GM19324 (cell line): ENCODE data around the gene LEMD2.

Source experiments
- ATAC-seq: cut with Tn5 transposase; IDR thresholded peaks from one replicate; pipeline ENCODE4 v1.9.1; 2021; ENCODE audit warnings: mild to moderate bottlenecking, moderate library complexity; ENCODE audit not compliant: unreplicated experiment, low FRiP score

LEMD2 gene

DNA sequence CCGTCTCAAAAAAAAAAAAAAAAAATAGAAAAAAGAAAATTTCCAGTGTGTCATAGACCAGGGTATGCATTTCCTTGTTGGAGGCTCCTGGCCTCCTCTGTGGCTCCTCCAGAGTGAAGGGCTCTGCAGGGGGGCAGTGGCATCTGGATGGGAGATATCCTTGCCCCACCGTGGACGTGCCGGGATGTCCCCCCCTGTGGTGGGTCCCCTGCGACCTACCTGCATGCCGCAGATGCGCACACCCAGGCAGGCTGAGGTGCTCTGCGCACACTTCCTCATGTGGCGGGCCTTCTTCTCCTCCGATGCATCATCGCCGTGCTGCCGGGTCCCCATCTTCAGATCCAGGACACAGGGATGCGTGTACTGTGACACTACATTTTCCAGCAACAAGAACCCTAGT lies 63.7 kb downstream of the LEMD2 start:
- no peak for ATAC-seq

DNA sequence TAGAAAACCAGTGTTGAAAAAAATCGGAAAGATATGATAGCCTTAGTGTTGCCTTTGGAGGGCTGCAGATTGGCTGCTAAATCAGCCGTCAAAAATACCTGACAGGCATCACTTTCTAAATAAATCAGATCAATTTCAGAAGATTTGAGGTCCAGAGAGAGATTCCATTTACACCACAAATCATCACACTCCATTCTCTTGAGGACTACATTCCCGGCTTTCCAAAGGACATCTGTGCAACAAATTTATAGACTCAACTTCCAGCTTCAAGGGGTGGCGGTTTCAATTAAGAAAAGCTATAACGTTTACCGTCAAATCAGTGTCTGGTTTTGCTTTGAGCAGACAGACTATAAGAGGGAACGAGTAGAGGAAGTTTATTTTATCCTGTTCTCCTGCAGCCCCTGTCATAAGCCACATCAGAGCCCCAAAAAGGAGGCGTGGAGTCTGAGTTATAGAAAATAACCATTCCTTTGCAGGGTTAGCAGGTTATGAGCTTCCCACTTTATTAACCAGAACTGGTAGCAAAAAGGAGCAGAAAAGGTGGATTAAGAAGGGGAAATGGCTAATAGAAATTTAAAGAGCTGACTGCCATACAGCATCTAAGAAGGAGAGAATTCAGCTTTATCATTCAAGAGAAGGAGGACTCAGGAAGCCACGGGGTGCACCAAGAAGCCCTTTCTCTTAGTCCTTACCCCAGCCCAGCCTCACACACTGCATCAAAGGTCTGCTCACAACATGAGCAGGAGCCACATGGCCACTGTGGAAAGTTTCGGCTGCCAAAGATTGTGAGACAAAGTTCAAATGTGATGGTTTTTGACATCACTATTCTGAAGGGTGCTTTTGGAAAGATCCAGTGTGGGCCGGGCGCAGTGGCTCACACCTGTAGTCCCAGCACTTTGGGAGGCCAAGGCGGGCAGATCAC lies 64.6 kb downstream of the LEMD2 start:
- ATAC-seq = no peak

DNA sequence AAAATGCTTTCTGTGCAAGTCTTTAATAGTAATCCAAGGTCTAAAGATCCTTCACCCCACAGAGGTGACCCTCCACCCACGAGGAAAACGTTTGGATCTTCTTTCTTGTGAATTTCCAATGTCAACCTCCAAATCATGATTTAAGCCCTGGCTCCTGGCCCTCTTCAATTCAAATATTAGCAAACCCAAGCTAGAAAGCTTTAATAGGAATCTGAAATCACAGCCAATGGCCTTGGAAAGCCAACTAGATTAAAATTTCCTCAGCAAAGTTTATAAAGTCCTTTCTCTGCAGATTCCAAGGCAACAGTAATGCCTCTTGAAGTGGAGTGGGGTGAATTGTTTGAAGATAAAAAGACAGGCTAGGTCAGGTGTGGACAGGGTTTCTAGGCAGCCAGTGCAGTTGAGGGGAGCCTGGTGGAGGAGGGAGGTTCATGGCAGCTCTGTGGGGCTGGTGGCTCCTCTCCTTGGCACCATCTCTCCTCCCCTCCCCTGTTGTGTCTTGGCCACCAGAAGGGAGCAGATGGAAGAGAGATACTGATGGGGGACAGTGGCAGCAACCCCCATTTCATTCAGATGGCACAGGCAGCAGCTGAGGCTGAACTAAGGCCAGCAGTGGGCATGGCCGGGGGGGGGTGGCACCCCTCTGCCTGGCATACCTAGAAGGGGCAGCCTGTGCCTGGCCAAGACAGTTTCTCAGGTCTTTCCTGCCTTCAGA lies 65.4 kb downstream of the LEMD2 start:
- no peak for ATAC-seq

DNA sequence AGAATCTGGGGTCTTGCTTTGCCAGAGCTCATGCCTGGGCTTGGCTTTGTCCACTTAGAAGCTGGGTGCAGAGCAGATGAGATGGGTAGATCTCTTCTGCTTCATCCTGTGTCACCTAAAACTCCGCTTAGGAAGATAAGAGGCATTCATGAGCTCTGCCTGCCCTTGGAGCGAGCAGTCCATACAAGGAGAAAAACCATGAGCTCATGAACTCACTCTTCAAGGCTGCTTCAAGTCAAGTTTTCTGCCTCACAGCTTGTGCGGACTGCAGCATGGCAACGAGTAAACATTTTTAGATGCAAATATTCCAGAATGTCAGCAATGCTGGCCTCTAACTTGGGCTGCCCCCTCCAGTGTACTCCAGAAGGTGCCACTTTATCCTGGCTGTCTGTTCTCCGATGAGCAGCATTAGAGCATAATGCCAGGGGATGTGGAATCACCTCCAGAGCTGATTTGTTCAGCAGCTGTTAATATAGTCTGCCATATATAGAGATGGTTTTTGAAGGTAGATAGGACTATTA lies 66.8 kb downstream of the LEMD2 start:
- ATAC-seq = no peak

DNA sequence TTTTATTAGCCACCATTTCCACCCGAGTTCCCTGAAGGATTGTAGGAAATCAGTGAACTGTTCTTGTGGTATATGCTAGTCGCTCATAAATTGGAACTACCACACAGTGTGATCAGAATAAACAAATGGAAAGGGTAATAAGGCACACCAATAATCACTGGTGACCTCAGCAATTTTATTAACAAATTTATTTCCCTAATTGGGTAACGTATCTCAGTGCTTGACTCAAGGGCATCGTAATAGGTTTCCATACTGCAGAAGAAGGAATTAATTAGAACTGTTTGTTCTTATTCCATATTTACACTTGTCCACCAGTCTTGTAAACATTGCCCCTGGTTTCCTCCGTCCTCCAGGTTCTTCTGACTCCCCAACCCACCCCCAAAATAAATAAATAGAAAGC lies 67.4 kb downstream of the LEMD2 start:
- no peak for ATAC-seq
